HG03139 (cell line): ENCODE data around the gene HCN1.
"Not testable (repeated sequence)": the region's sequence is repeated elsewhere in the genome, so short reads cannot be mapped to it uniquely, and the experiment has no call there.

Experiments used
- ATAC-seq: cut with Tn5 transposase; IDR thresholded peaks from one replicate; pipeline ENCODE4 v1.9.1; 2021; ENCODE audit not compliant: unreplicated experiment

HCN1 gene

DNA sequence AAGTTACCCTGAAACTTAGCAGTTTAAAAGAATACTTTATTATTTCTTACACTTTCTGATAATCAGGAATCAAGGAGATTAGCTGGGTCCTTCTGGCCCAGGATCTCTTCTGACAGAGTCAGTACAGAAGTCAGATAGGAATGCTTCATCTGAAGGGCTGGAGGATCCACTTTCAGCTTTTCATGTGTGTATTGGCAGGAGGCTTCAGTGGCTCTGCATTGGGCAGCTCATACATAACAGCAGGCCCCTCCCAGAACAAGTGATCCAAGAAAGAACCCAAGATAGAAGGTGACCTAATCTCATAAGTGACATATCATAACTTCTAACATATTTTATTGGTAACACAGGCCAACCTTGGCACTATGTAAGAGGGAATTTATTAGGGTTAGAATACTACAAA lies 258.4 kb downstream of the HCN1 start:
- no peak for ATAC-seq

GRCh38 chr5:45417285-45417998 lies 278.7 kb downstream of the HCN1 start:
- ATAC-seq = no peak

DNA sequence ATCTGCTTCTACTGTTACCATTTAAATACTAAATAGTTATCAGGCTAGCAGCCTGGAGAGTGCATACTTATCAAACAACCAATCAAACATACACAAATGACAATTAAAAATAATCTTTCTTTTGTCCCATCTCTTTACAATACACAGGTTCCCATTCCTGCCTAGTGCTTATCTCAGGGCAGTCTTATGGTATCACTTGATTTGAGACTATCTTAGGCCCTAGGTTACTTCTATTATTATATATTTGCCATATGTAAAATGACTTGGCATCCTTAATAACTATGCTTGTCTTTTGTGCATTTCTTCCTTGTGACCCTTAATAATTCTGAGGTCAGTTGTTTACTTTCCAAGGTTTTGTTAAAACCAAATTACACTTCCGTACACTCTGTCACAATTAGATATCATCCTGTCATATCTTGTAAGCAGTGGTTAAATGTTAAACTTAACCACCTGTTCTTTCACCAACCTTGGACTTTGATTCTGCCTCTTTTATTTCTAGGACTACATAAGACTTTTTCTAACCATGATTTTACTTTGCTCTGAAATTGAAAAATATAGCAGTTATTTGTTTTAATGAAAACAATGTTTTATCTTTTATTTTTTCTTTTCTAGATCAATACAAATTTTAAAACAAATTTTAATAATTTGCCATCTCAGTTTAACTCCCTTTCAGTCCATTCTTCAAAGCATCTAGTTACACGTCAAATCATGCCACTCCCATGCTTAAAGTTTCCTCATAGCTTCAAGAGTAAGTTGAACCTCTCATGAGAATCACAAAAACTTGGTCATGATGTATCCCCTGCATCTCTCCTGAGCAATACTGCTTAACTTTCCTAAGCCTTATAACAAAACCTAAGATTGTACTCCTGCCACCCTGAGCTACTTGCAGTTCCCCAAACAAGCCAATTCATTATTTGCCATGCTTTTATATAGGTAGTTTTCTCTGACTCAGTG lies 281.3 kb downstream of the HCN1 start:
- ATAC-seq = no peak

DNA sequence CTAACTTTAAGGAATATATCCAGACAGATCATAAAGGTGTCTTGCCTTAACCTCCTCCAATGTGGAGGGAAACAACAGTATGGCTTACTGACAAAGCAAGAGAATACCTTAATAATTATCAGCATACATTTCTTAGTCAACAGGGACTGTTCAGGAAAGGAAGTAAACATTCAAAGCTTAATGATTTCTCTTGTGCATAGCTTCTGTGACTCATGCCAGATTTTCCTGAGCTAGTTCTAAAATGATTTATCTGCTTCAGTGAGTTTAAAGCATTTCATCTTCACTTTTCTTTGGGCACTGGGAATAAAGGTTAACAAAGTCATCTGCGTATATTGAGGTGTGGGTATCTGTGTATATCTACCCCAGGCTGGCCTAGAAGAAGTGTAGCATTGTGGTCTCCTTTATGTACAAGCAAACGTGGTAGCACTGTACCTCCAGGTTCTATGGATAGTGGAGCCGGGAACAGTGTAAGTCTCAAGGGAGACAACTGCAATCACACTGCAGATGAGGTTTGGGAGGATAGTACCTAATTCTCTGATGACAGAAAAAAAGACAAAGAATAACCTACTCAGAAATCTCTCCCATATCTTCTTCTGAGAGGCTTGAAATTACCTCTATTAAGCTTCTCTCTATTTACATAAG lies 284.1 kb downstream of the HCN1 start:
- ATAC-seq = no peak

- no peak for ATAC-seq
These were observed 285.7 kb downstream of the HCN1 start for GRCh38 chr5:45410304-45410995.

DNA sequence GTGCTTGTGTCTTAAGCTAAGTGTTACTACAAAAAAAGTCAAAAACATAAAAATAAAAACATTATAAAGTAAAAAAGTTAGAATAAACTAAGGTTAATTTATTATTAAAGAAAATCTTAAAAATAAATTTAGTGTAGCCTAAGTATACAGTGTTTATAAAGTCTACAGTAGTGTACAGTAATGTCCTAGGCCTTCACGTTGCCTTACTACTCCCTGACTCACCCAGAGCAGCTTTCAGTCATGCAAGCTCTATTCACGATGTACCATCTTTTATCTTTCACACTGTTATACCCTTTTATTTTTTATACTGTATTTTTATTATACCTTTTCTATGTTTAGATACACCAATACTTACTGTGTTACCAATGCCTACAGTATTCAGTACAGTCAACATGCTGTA lies 288.1 kb downstream of the HCN1 start:
- no peak for ATAC-seq

GRCh38 chr5:45402804-45403455 lies 293.2 kb downstream of the HCN1 start:
- ATAC-seq = no peak

DNA sequence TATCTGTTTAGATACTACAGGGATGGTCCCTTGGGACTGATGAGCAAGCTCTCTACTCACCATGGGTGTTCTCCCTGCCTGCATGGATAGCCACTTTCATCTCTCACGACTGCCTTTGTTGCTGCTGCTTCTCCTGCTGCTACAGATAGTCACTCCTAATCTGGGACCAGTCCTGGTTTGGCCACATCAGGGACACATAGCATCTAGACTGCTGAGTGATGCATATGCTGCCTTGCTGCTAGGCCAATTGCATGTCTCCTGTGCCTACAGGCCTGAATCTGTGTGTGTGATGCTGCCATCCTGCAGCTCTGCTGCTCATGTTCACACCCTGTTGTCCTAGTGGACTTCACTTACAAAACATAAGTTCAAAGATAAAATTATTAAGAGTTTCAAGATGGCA lies 297.1 kb downstream of the HCN1 start:
- ATAC-seq = no peak

DNA sequence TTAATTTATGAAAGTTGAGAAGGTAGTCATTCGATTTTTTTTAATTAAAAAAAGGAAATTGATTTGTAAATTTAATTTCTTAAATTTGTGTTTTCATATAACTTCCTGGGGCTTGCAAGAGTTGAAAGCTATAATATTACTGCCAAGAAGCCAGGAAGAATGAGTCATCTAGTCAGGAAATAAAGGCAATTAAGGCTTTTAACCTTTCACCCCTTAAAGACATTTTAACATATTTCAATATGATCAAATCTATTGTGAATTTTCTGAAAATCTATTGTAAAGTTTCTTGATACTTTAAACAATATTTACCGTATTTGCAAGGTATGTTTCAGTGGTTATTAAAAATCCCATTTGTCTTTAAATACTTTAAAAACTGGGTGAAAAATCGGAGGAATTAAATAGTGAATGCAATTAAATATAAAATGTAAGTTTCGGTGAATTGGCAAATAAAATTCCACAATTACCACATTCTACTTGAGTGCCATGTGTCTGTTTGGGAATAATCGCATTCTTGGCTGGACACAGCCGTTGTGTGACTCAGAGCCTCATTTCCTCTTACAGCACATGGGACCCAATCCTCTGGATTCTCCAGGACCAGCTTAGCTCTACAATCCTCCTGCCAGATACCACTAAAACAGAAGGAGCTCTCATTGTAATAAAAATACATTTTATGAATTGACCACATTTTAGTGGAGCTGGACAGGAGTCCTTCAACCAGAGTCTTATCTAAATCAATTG lies 310.7 kb downstream of the HCN1 start:
- no peak for ATAC-seq

DNA sequence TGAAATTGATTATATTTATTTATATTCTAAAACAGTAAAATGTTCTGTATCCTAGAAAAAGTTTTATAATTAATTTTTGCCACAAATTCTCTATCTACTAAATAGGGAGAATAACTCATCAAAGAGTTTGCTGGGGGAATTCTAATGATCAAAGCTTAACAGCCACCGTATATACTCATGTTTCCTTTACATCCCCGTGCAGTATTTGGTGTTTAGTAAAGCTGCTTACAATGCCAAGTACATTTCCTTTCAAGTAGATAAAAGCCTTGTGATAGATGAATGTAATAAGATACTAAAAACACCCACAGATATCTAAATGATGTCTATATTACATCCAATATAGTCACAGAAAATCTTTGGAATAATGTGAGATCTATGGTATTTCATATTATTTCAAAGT lies 312.2 kb downstream of the HCN1 start:
- ATAC-seq = no peak

- no peak for ATAC-seq
These were observed 313.6 kb downstream of the HCN1 start for GRCh38 chr5:45382583-45382982.

GRCh38 chr5:45376417-45376816 lies 319.8 kb downstream of the HCN1 start:
- no peak for ATAC-seq

DNA sequence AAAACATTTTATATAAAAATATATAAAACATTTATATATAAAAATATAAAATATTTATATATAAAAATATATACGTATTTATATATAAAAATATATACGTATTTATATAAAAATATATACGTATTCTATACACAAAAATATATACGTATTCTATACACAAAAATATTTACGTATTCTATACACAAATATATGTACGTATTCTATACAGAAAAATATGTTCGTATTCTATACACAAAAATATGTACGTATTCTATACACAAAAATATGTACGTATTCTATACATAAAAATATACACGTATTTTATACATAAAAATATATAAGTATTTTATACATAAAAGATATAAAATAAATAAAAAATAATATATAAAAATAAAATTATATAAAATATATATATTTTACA lies 323.6 kb downstream of the HCN1 start:
- ATAC-seq = no peak

DNA sequence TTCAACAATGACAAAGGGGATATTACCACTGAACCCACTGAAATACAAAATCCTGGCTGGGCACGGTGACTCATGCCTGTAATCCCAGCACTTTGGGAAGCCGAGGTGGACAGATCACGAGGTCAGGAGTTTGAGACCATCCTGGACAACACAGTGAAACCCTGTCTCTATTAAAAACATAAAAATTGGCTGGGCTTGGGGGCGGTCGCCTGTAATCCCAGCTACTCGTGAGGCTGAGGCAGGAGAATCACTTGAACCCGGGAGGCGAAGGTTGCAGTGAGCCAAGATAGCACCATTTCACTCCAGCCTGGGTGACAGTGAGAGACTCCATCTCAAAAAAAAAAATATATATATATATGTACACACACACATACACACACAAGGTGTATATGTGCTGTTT lies 324.8 kb downstream of the HCN1 start:
- not testable (repeated sequence) for ATAC-seq

DNA sequence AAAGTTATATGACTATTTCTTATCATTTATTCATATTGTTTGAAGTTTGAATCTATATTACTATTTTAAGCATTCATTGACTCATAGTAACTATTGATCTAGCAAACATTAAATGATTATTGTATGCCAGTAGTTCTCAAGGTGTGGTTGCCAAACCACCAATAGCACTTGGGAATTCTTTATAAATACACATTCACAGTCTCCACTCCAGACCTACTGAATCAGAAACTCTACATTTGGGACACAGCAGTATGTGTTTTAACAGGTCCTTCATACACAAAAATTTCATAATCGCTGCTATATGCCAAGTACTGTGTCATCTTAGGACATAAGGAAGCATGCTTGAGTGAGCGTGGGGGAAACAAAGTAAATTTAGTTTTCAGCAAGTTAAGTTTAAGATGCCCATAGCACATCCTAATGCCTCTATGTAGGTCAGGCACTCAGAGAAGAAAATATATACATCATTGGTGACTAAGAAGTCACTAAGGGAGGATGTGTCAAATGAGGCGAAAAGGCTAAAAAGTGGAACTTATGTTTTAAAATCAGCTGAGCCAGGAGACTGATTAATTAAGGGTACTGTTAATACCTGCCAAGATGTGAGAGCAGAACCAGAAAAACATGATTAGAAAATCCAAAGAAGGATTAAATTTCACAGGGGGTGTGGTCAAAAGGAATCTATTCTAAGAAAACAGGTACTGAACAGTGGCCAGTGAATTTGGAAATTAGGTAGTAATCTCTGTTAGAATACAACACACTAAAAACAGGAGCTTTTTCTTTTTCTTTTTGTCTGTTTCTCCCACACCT lies 340.8 kb downstream of the HCN1 start:
- no peak for ATAC-seq

GRCh38 chr5:45336464-45336863 lies 359.7 kb downstream of the HCN1 start:
- no peak for ATAC-seq

DNA sequence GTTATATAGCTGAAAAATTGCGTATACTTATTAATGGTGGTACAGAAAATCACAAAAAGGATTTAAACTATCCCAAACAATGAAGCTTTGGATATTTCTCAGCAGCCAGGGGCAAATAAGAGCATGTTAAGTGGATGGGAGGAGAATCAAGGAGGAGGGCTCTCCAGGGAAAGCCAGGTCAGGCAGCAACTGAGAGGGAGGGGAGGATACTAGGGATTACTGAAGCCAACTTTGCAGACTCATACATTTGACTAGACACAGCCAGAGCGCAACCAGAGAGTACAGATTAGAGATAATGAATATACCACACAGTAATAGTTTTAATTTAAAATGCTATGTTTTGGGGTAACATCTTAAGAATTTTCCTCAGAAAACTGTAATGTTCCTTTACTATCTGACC lies 360.2 kb downstream of the HCN1 start:
- ATAC-seq = no peak

DNA sequence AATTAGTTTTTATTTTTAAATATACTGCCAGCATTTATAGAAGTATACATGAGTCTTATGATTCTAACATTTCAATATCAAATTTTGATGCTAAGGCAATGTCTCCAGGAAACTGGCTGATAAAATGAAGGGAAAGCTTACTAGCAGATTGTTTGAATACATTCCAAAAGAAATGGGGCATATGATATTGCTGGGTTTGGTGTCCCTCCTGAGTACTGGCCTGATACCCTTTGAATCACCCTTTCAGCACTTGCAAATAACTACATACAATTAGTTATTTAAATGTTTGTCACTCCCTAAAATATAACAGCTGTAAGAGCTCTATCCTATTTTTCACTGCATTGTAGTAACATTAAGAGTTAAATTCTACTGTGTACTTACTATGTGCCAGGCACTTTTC lies 360.8 kb downstream of the HCN1 start:
- no peak for ATAC-seq

DNA sequence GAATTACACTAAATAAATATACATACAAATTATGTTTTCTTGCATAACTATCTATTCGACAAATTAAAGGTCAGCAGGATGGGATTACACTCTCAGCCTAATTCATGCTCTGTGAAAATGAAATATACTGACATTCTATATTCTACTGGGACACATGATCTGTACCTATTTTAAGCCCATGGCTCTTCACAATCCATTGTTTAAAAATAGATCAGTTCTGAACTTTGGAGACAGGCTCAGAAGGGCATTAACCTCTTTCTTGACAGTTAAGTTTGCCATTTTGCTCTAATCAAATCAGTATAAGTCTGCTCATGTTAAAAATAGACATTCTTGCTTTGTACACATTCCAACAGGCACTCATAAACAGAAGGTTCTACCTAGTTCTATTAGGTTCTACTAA lies 361.2 kb downstream of the HCN1 start:
- ATAC-seq = no peak
